ENCODE measurements around the gene MAP1B. TPM values are rescaled to one million over a fixed set of nuclear protein-coding genes. Genes with fewer than 3 reads are reported as not detected.

MAP1B gene
- total RNA-seq = 199 and 381 TPM in 2 replicates

GRCh38 chr5:72107131-72107900 lies at the start of gene MAP1B:
Gene MAP1B, plus strand, starts transcription at chr5:72107475. Its CDS starts 57 bp downstream, at chr5:72107532.

Other genes starting within 250 kb of the MAP1B start
- gene MRPS27, start 212.8 kb downstream of the MAP1B start, total RNA-seq = 68.4 TPM in 2 replicates
- gene PTCD2, start 212.9 kb downstream of the MAP1B start, total RNA-seq = 11.7 and 11.9 TPM in 2 replicates